Lower lobe of right lung (tissue), 2 donors: ENCODE data around the gene SF3A1. TPM values are rescaled to one million over a fixed set of nuclear protein-coding genes. Genes with fewer than 3 reads are reported as not detected.
A peak's percentile ranks its signal among the peaks of the same experiment; 100 is the strongest.

Experiments used
- ATAC-seq, 2 donors: fragments of 200-7000 bp; cut with Tn5 transposase; one replicate each; pipeline ENCODE4 v1.9.1; 2020 to 2022; ENCODE audit warnings: mild to moderate bottlenecking in 2 of 2, moderate library complexity in 2 of 2
- DNase-seq: peaks from one replicate; pipeline ENCODE4 v3.0.0-alpha.2; 2020
- H3K27ac ChIP-seq: fragments of 200-600 bp; one replicate; pipeline ENCODE4 v1.8.0; 2022
- H3K27me3 ChIP-seq: fragments of 200-600 bp; one replicate; pipeline ENCODE4 v1.8.0; 2022; ENCODE audit warnings: low read depth
- H3K36me3 ChIP-seq: fragments of 200-600 bp; one replicate; pipeline ENCODE4 v1.8.0; 2022; ENCODE audit warnings: mild to moderate bottlenecking
- H3K4me1 ChIP-seq: fragments of 200-600 bp; one replicate; pipeline ENCODE4 v1.8.0; 2022
- H3K4me3 ChIP-seq: fragments of 200-600 bp; one replicate; pipeline ENCODE4 v1.8.0; 2022; ENCODE audit warnings: mild to moderate bottlenecking
- H3K9me3 ChIP-seq: fragments of 200-600 bp; one replicate; pipeline ENCODE4 v1.8.0; 2022
- CTCF ChIP-seq: fragments of 200-600 bp; IDR thresholded peaks from one replicate; pipeline ENCODE4 v1.8.0; 2022; ENCODE audit warnings: antibody characterized with exemption, mild to moderate bottlenecking
- intact Hi-C: fragments of 100-400 bp; cut with DNase I; formaldehyde crosslinking; loops from one replicate; pipeline ENCODE4 v1.11.0; 2022
- total RNA-seq: library from RNA; stranded (reverse); fragmentation: NEBNext Ultra II Directional; extraction: Animal tissue kit (Norgen Biotek cat#: 25700); gene quantifications from one replicate; pipeline ENCODE4 v1.2.1, GENCODE V29; 2021
- donor health status: DM: no; HTN: yes; CAD: no; lungs with severe emphysema.

Gene SF3A1
- total RNA-seq, 1 donor from 2014 or later = 162 TPM

- Histone ChIP-seq H3K9me3 (no peaks in the 10 kb centered on the region), H3K4me1 (peaks cover 98% of the 10 kb centered on the region), H3K4me3 (no peak overlapping the region), H3K27ac (peak overlapping the region; percentile 91), H3K36me3 (peaks cover 2% of the 10 kb centered on the region), H3K27me3 (no peaks in the 10 kb centered on the region)
- ATAC-seq (no peak), DNase-seq (no peak)
- intact Hi-C loops = no loop called here
- no peak for TF ChIP-seq CTCF
These were observed 48.0 kb downstream of the SF3A1 start for GRCh38 chr22:30308518-30309230.

GRCh38 chr22:30308093-30308492, 48.6 kb downstream of the SF3A1 start:
- DNase-seq (no peak), ATAC-seq (no peak)
- no peak overlapping the region for H3K4me3 ChIP-seq
- no peaks in the 10 kb centered on the region for H3K27me3 ChIP-seq
- no peak for TF ChIP-seq CTCF
- H3K9me3 ChIP-seq = no peaks in the 10 kb centered on the region
- H3K4me1 ChIP-seq = peaks cover 100% of the 10 kb centered on the region
- peak overlapping the region; percentile 91 for H3K27ac ChIP-seq
- intact Hi-C loops = no loop called here
- peaks cover 8% of the 10 kb centered on the region for H3K36me3 ChIP-seq

- no peak overlapping the region for H3K4me3 ChIP-seq
- intact Hi-C loops = no loop called here
- DNase-seq (no peak), ATAC-seq (no peak)
- peaks cover 100% of the 10 kb centered on the region for H3K4me1 ChIP-seq
- H3K9me3 ChIP-seq = no peaks in the 10 kb centered on the region
- no peaks in the 10 kb centered on the region for H3K27me3 ChIP-seq
- H3K36me3 ChIP-seq = peaks cover 11% of the 10 kb centered on the region
- H3K27ac ChIP-seq = peak overlapping the region; percentile 91
- no peak for TF ChIP-seq CTCF
These were observed 49.6 kb downstream of the SF3A1 start for GRCh38 chr22:30307041-30307574.

GRCh38 chr22:30306627-30307011, 50.1 kb downstream of the SF3A1 start:
- H3K4me3 ChIP-seq = no peak overlapping the region
- intact Hi-C loops = no loop called here
- H3K27me3 ChIP-seq = no peaks in the 10 kb centered on the region
- H3K4me1 ChIP-seq = peaks cover 100% of the 10 kb centered on the region
- H3K36me3 ChIP-seq = peaks cover 16% of the 10 kb centered on the region
- H3K9me3 ChIP-seq = no peaks in the 10 kb centered on the region
- DNase-seq = no peak
- no peak for ATAC-seq
- H3K27ac ChIP-seq = peak overlapping the region; percentile 91
- TF ChIP-seq CTCF = no peak

- Histone ChIP-seq H3K36me3 (peaks cover 21% of the 10 kb centered on the region), H3K9me3 (no peaks in the 10 kb centered on the region), H3K27me3 (no peaks in the 10 kb centered on the region), H3K4me1 (peaks cover 100% of the 10 kb centered on the region), H3K27ac (peak overlapping the region; percentile 91), H3K4me3 (peak overlapping the region; percentile 19)
- intact Hi-C loops = no loop called here
- ATAC-seq (no peak), DNase-seq (no peak)
- TF ChIP-seq CTCF = no peak
These were observed 50.6 kb downstream of the SF3A1 start for GRCh38 chr22:30305906-30306626.
